Stimulated activated naive CD8-positive, alpha-beta T cell treated with anti-CD3 and anti-CD28 coated beads, Interleukin-15, Interleukin-2, amounts not matched to agents 100 ng/mL and 50 ng/mL, for 24 hours (primary cell): ENCODE measurements around the gene RABL3.
"Not testable (repeated sequence)": the region's sequence is repeated elsewhere in the genome, so short reads cannot be mapped to it uniquely, and the experiment has no call there.

ENCODE experiments used
- H3K27ac Mint-ChIP-seq: one replicate; pipeline ENCODE4 v1.8.0; 2021; ENCODE audit warnings: mild to moderate bottlenecking, mixed read lengths
- H3K27me3 Mint-ChIP-seq: one replicate; pipeline ENCODE4 v1.8.0; 2021; ENCODE audit warnings: mixed read lengths
- H3K36me3 Mint-ChIP-seq: one replicate; pipeline ENCODE4 v1.8.0; 2021; ENCODE audit warnings: low read depth, mixed read lengths
- H3K4me1 Mint-ChIP-seq: one replicate; pipeline ENCODE4 v1.8.0; 2021; ENCODE audit warnings: low read depth, mixed read lengths
- H3K4me3 Mint-ChIP-seq: one replicate; pipeline ENCODE4 v1.8.0; 2021; ENCODE audit warnings: mild to moderate bottlenecking, mixed read lengths
- H3K9me3 Mint-ChIP-seq: one replicate; pipeline ENCODE4 v1.8.0; 2021; ENCODE audit warnings: mixed read lengths

Gene RABL3

DNA sequence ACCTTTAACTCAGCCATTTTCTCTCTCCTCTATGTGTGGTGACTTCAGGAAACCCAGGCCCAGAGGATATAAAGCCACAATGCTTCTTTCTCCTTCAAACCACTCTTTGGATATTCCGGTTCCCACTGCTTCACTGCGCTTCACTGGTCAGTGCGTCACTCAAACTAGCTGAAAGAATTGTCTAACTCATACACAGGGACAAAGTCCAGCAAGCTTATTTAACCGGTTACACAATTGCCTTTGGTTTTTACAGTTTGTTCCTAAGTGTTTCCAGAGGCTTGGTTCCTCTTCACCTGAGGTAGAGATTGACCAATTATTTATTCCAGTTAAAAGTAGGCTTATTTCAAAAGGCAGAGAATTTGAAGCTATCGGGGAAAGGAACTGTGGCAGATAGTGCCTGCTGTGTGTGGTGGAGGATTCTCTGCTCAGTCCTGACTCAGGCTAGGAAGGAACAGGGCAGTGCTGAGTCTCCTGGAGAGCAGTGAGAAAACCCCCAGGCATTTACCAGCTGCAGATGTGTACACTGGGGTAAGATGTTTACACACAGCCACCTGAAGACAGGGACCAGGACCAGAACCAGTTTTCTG is 60.1 kb downstream of the RABL3 start, which contains the start of gene HGD:
HGD (minus strand) TSS at position 145 of the 587 bp plus-strand sequence; CDS start at position 17, 128 bp downstream.
- Mint-ChIP-seq H3K36me3 (peaks cover 10% of the 10 kb centered on the region), H3K4me1 (peaks cover 4% of the 10 kb centered on the region), H3K4me3 (no peak within 1 kb of the TSS), H3K9me3 (peaks cover 4% of the 10 kb centered on the region), H3K27me3 (no peaks in the 10 kb centered on the region), H3K27ac (no peak within 1 kb of the TSS)

DNA sequence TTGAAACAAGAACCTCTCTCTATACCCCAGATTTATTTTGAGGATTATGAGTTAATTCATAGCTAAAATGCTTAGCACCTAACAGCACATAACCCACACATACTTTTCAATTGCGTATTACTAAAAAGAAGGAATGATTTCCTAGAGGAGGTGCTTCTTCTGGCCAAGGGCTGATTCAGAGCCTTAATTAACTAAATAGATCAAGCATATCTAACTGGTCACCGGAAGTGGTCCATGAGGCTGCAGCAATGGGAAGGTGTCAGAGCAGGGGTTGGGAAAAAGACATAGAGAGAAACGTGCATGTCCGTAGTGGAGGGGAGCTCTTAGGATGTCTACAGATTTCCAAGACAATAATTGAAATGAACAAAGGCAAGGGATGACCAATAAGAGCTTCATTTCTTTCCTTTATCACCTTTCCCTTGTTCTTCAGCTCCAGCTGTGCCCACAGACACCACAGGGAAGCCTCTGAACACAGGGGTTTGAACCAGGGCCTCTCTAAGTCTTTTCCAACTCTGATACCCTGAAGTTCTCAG is 60.7 kb downstream of the RABL3 start:
- H3K9me3 Mint-ChIP-seq = peaks cover 4% of the 10 kb centered on the region
- peaks cover 4% of the 10 kb centered on the region for H3K4me1 Mint-ChIP-seq
- H3K4me3 Mint-ChIP-seq = no peak overlapping the region
- peaks cover 4% of the 10 kb centered on the region for H3K36me3 Mint-ChIP-seq
- H3K27ac Mint-ChIP-seq = no peak overlapping the region
- no peaks in the 10 kb centered on the region for H3K27me3 Mint-ChIP-seq

GRCh38 chr3:120681018-120681417 is 61.3 kb downstream of the RABL3 start:
- Mint-ChIP-seq H3K4me1 (peaks cover 4% of the 10 kb centered on the region), H3K9me3 (peaks cover 4% of the 10 kb centered on the region), H3K27ac (no peak overlapping the region), H3K36me3 (peaks cover 4% of the 10 kb centered on the region), H3K4me3 (no peak overlapping the region), H3K27me3 (no peaks in the 10 kb centered on the region)

GRCh38 chr3:120680193-120680894 is 62.0 kb downstream of the RABL3 start:
- Mint-ChIP-seq H3K36me3 (peaks cover 4% of the 10 kb centered on the region), H3K4me1 (peaks cover 4% of the 10 kb centered on the region), H3K9me3 (peaks cover 4% of the 10 kb centered on the region), H3K27ac (no peak overlapping the region), H3K4me3 (no peak overlapping the region), H3K27me3 (peaks cover 3% of the 10 kb centered on the region)

GRCh38 chr3:120678984-120679383 is 63.3 kb downstream of the RABL3 start:
- peaks cover 4% of the 10 kb centered on the region for H3K36me3 Mint-ChIP-seq
- H3K4me1 Mint-ChIP-seq = peaks cover 4% of the 10 kb centered on the region
- H3K4me3 Mint-ChIP-seq = no peak overlapping the region
- H3K27me3 Mint-ChIP-seq = peaks cover 4% of the 10 kb centered on the region
- peaks cover 4% of the 10 kb centered on the region for H3K9me3 Mint-ChIP-seq
- no peak overlapping the region for H3K27ac Mint-ChIP-seq

- Mint-ChIP-seq H3K9me3 (peaks cover 4% of the 10 kb centered on the region), H3K4me1 (peaks cover 4% of the 10 kb centered on the region), H3K27ac (no peak overlapping the region), H3K27me3 (peaks cover 4% of the 10 kb centered on the region), H3K4me3 (no peak overlapping the region), H3K36me3 (peaks cover 4% of the 10 kb centered on the region)
These were observed 63.9 kb downstream of the RABL3 start for GRCh38 chr3:120678331-120678947.

DNA sequence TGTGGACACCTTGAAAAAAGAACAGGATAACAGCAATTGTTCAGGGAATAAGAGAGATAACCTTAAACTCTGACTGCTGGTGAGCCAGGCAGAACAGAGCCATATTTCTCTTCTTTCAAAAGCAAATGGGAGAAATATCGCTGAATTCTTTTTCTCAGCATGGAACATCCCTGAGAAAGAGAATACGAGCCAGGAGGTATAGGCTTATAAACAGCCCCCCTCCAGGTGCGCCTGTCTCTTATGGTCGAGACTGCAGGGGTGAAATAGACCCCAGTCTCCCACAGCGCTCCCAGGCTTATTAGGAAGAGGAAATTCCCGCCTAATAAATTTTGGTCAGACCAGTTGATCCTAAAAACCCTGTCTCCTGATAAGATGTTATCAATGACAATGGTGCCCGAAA is 65.1 kb downstream of the RABL3 start:
- not testable (repeated sequence) for H3K36me3 Mint-ChIP-seq, H3K27me3 Mint-ChIP-seq, H3K4me1 Mint-ChIP-seq, H3K9me3 Mint-ChIP-seq, H3K27ac Mint-ChIP-seq, H3K4me3 Mint-ChIP-seq

GRCh38 chr3:120673116-120673515 is 69.2 kb downstream of the RABL3 start:
- Mint-ChIP-seq H3K9me3 (peaks cover 4% of the 10 kb centered on the region), H3K36me3 (peaks cover 4% of the 10 kb centered on the region), H3K4me1 (no peaks in the 10 kb centered on the region), H3K27me3 (peaks cover 4% of the 10 kb centered on the region), H3K27ac (no peak overlapping the region), H3K4me3 (no peak overlapping the region)

DNA sequence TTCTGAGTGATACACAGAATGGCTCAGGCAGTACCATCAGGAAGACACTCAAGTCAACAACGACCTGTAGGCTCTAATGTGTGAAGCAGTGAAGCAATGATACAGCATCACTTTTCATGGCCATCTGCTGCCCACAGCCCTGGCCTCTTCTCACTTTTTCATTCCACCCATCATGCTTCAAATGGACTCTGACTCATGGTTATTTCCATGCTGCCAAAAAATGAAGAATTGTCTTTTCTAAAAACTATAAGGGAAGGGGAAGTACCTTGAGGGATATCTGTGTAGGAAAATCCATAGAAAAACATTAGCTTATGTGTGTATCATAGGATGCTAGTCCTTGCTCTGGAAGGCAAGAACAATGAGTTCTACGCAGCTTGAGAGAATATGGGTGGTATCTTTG is 71.7 kb downstream of the RABL3 start:
- Mint-ChIP-seq H3K36me3 (no peaks in the 10 kb centered on the region), H3K27me3 (peaks cover 6% of the 10 kb centered on the region), H3K4me3 (no peak overlapping the region), H3K4me1 (no peaks in the 10 kb centered on the region), H3K9me3 (no peaks in the 10 kb centered on the region), H3K27ac (no peak overlapping the region)

GRCh38 chr3:120664926-120665325 is 77.4 kb downstream of the RABL3 start:
- Mint-ChIP-seq H3K9me3 (no peaks in the 10 kb centered on the region), H3K4me1 (no peaks in the 10 kb centered on the region), H3K36me3 (no peaks in the 10 kb centered on the region), H3K27ac (no peak overlapping the region), H3K4me3 (no peak overlapping the region), H3K27me3 (peaks cover 6% of the 10 kb centered on the region)

- no peaks in the 10 kb centered on the region for H3K4me1 Mint-ChIP-seq
- no peaks in the 10 kb centered on the region for H3K36me3 Mint-ChIP-seq
- H3K4me3 Mint-ChIP-seq = no peak overlapping the region
- peaks cover 6% of the 10 kb centered on the region for H3K27me3 Mint-ChIP-seq
- no peaks in the 10 kb centered on the region for H3K9me3 Mint-ChIP-seq
- H3K27ac Mint-ChIP-seq = no peak overlapping the region
These were observed 80.4 kb downstream of the RABL3 start for GRCh38 chr3:120661945-120662344.

- Mint-ChIP-seq H3K27me3 (peaks cover 6% of the 10 kb centered on the region), H3K4me3 (no peak overlapping the region), H3K4me1 (no peaks in the 10 kb centered on the region), H3K36me3 (no peaks in the 10 kb centered on the region), H3K27ac (no peak overlapping the region), H3K9me3 (no peaks in the 10 kb centered on the region)
These were observed 81.0 kb downstream of the RABL3 start for GRCh38 chr3:120661106-120661905.

GRCh38 chr3:120659834-120660233 is 82.5 kb downstream of the RABL3 start:
- no peaks in the 10 kb centered on the region for H3K36me3 Mint-ChIP-seq
- H3K9me3 Mint-ChIP-seq = no peaks in the 10 kb centered on the region
- no peaks in the 10 kb centered on the region for H3K4me1 Mint-ChIP-seq
- no peak overlapping the region for H3K4me3 Mint-ChIP-seq
- H3K27me3 Mint-ChIP-seq = peaks cover 3% of the 10 kb centered on the region
- no peak overlapping the region for H3K27ac Mint-ChIP-seq

DNA sequence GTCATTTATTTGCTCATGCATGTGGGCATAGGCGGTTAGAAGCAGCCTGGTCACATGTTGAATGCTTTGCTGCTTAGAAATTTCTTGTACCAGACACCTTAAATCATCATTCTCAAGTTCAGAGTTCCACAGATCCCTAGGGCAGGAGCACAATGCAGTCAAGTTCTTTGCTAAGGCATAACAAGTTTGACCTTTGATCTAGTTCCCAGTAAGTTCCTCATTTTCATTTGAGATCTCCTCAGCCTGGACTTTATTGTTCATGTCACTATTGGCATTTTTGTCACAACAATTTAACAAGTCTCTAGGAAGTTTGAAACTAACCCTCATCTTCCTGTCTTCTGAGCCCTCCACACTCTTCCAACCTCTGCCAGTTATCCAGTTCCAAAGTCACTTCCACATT is 83.0 kb downstream of the RABL3 start:
- H3K27ac Mint-ChIP-seq = no peak overlapping the region
- no peaks in the 10 kb centered on the region for H3K4me1 Mint-ChIP-seq
- H3K4me3 Mint-ChIP-seq = no peak overlapping the region
- no peaks in the 10 kb centered on the region for H3K9me3 Mint-ChIP-seq
- peaks cover 3% of the 10 kb centered on the region for H3K27me3 Mint-ChIP-seq
- H3K36me3 Mint-ChIP-seq = no peaks in the 10 kb centered on the region
